ENCODE data around the gene DAB2IP. TPM values are rescaled to one million over a fixed set of nuclear protein-coding genes. Genes with fewer than 3 reads are reported as not detected.

The DAB2IP gene
- polyA plus RNA-seq, 4 donors: 37.4 to 50.8 (median 44.4) TPM

- DNase-seq (ENCODE audit: low read depth in 4 of 4, low spot score in 3 of 4): no peak
Observed at GRCh38 chr9:121811140-121811539, 159.7 kb downstream of the DAB2IP start.

DNA sequence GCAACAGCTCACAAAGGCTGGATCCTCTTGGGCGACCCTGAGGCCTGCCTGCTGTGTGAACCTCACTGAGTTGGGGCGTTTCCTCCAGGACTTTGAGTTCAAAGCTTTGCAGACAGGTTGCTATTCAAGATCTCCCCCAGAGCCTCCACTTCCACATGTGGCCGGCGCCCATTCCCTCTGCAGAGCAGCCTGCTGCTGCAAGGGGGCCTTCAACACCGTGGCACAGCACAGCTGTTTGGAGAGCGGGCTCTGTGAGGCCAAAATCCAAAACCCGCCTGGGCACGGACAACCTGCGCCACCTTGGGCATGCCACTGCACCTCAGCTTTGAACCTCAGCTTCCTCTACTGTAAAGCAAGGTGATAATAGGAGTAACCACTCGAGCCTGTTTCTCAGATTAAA lies 160.3 kb downstream of the DAB2IP start:
- no peak for DNase-seq (ENCODE audit: low read depth in 4 of 4, low spot score in 3 of 4)

GRCh38 chr9:121812159-121812735 lies 160.8 kb downstream of the DAB2IP start:
- no peak for DNase-seq (ENCODE audit: low read depth in 4 of 4, low spot score in 3 of 4)

GRCh38 chr9:121813519-121814210 lies 162.2 kb downstream of the DAB2IP start:
- DNase-seq (ENCODE audit: low read depth in 4 of 4, low spot score in 3 of 4): no peak

- DNase-seq (ENCODE audit: low read depth in 4 of 4, low spot score in 3 of 4): no peak
Observed at GRCh38 chr9:121814594-121814993, 163.2 kb downstream of the DAB2IP start.

- DNase-seq (ENCODE audit: low read depth in 4 of 4, low spot score in 3 of 4): no peak
Observed at GRCh38 chr9:121815084-121815483, 163.7 kb downstream of the DAB2IP start.

GRCh38 chr9:121815546-121816448 lies 164.4 kb downstream of the DAB2IP start:
- DNase-seq (ENCODE audit: low read depth in 4 of 4, low spot score in 3 of 4): no peak

GRCh38 chr9:121816449-121816817 lies 165.0 kb downstream of the DAB2IP start:
- no peak for DNase-seq (ENCODE audit: low read depth in 4 of 4, low spot score in 3 of 4)

- no peak for DNase-seq (ENCODE audit: low read depth in 4 of 4, low spot score in 3 of 4)
Observed at GRCh38 chr9:121816845-121817450, 165.5 kb downstream of the DAB2IP start.

- no peak for DNase-seq (ENCODE audit: low read depth in 4 of 4, low spot score in 3 of 4)
Observed at GRCh38 chr9:121817476-121817875, 166.0 kb downstream of the DAB2IP start.

- no peak for DNase-seq (ENCODE audit: low read depth in 4 of 4, low spot score in 3 of 4)
Observed at GRCh38 chr9:121818016-121818661, 166.7 kb downstream of the DAB2IP start.

- DNase-seq (ENCODE audit: low read depth in 4 of 4, low spot score in 3 of 4): no peak
Observed at GRCh38 chr9:121818841-121819427, 167.5 kb downstream of the DAB2IP start.

- DNase-seq (ENCODE audit: low read depth in 4 of 4, low spot score in 3 of 4): no peak
Observed at GRCh38 chr9:121819428-121820231, 168.2 kb downstream of the DAB2IP start.

DNA sequence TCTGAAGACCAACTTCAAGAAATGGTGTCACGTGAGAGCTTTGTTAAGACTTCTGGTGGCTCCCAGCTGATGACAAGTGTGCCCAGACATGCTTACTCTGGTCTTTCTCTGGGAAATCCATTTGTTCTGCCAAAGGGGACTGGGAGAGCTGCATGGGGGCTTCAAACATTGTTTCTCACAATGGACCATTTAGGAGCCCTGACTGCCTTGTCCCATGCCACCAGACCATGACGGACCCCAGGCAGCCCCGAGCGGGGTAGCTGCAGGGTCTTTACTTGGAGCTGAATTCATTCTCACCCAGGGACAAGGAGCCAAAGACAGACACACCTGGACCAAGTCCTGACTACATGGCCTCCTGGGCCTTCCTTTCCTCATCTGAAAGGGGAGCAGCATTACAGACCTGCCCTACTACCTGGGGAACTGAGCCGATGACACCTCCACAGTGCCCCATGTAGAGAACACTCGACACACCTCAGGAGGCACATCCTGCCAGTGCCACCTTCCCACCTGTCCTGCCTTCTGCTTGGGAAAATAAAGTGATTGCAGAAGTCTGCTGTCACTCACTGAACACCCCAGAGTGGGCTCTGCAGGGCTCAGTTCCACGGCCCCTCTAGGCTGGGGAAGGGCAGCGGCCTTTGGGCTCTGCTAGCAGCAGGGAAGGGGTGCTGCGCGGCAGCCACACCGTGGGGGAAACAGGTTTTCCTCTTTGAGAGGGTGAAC lies 169.0 kb downstream of the DAB2IP start:
- DNase-seq (ENCODE audit: low read depth in 4 of 4, low spot score in 3 of 4): no peak

GRCh38 chr9:121821326-121821725 lies 169.9 kb downstream of the DAB2IP start:
- no peak for DNase-seq (ENCODE audit: low read depth in 4 of 4, low spot score in 3 of 4)

GRCh38 chr9:121822093-121823085 lies 171.0 kb downstream of the DAB2IP start:
- no peak for DNase-seq (ENCODE audit: low read depth in 4 of 4, low spot score in 3 of 4)

DNA sequence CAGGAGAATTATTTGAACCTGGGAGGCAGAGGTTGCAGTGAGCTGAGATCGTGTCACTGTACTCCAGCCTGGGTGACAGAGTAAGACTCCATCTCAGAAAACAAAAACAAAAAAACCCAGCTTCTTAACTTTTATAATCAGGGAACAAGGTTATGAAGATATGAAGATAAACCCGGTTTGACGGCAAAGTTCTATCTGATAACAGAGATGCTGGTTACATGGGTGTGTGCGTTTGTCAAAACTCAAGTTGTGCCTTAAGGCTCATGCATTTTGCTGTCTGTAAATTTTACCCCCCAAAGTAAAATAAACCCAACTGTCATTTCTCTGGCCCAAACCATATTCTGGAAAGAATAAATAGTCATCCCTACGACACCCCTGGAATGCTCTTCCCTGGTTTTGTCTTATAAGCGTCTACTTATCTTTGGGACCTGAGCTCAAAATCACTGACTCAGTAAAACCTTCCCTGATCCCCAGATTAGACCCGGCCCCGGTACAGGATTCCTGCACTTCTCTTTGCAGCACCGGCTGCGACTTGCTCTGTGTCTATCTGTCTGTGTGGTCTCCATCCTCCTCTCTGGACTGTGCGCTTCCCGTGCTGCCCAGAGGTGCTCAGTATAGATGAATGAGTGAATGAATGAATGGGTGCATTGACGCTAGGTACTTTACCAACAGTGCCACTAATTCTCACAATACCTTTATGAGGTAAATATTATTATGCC lies 172.2 kb downstream of the DAB2IP start:
- no peak for DNase-seq (ENCODE audit: low read depth in 4 of 4, low spot score in 3 of 4)

Measured in right renal pelvis (tissue), 4 donors.